HG02938 (cell line): Measurements from ENCODE around the gene UBL4B.
"Not testable (repeated sequence)": the region's sequence is repeated elsewhere in the genome, so short reads cannot be mapped to it uniquely, and the experiment has no call there.

Source experiments
- ATAC-seq: cut with Tn5 transposase; IDR thresholded peaks from one replicate; pipeline ENCODE4 v1.9.1; 2021; ENCODE audit warnings: mild to moderate bottlenecking, moderate library complexity; ENCODE audit not compliant: unreplicated experiment

Gene UBL4B

GRCh38 chr1:110112143-110112542 lies at the start of gene UBL4B:
UBL4B (plus strand) TSS chr1:110112443; CDS start chr1:110112535, 92 bp downstream.
- ATAC-seq, result no peak

GRCh38 chr1:110062612-110063011 lies 49.6 kb upstream of the UBL4B start:
- no peak for ATAC-seq

GRCh38 chr1:110063781-110064180 lies 48.5 kb upstream of the UBL4B start:
- no peak for ATAC-seq

GRCh38 chr1:110064576-110065337 lies 47.5 kb upstream of the UBL4B start:
- ATAC-seq, result no peak

GRCh38 chr1:110065841-110066240 lies 46.4 kb upstream of the UBL4B start:
- no peak for ATAC-seq

- ATAC-seq, result no peak
These were observed 44.8 kb upstream of the UBL4B start for GRCh38 chr1:110067479-110067892.

GRCh38 chr1:110067893-110068645 lies 44.2 kb upstream of the UBL4B start:
- ATAC-seq, result no peak

- ATAC-seq, result no peak
These were observed 43.4 kb upstream of the UBL4B start for GRCh38 chr1:110068646-110069403.

- ATAC-seq, result no peak
These were observed 42.6 kb upstream of the UBL4B start for GRCh38 chr1:110069404-110070281.

GRCh38 chr1:110070282-110070669 lies 42.0 kb upstream of the UBL4B start:
- ATAC-seq, result no peak

GRCh38 chr1:110070671-110071242 lies 41.5 kb upstream of the UBL4B start, which contains the start of gene ALX3:
ALX3 (minus strand) TSS chr1:110070672; CDS start chr1:110070612, 60 bp downstream.
- ATAC-seq, result no peak

- ATAC-seq, result no peak
These were observed 38.1 kb upstream of the UBL4B start for GRCh38 chr1:110074166-110074565.

GRCh38 chr1:110076789-110077500 lies 35.3 kb upstream of the UBL4B start:
- no peak for ATAC-seq

- ATAC-seq, result not testable (repeated sequence)
These were observed 32.2 kb upstream of the UBL4B start for GRCh38 chr1:110079995-110080394.

- no peak for ATAC-seq
These were observed 31.2 kb upstream of the UBL4B start for GRCh38 chr1:110081061-110081460.

GRCh38 chr1:110082477-110082876 lies 29.8 kb upstream of the UBL4B start:
- no peak for ATAC-seq

GRCh38 chr1:110083061-110083865 lies 29.0 kb upstream of the UBL4B start:
- no peak for ATAC-seq

GRCh38 chr1:110083866-110084226 lies 28.4 kb upstream of the UBL4B start:
- no peak for ATAC-seq
